ENCODE data around the gene PPP1R14B.

- TF ChIP-seq, protein P1, sequence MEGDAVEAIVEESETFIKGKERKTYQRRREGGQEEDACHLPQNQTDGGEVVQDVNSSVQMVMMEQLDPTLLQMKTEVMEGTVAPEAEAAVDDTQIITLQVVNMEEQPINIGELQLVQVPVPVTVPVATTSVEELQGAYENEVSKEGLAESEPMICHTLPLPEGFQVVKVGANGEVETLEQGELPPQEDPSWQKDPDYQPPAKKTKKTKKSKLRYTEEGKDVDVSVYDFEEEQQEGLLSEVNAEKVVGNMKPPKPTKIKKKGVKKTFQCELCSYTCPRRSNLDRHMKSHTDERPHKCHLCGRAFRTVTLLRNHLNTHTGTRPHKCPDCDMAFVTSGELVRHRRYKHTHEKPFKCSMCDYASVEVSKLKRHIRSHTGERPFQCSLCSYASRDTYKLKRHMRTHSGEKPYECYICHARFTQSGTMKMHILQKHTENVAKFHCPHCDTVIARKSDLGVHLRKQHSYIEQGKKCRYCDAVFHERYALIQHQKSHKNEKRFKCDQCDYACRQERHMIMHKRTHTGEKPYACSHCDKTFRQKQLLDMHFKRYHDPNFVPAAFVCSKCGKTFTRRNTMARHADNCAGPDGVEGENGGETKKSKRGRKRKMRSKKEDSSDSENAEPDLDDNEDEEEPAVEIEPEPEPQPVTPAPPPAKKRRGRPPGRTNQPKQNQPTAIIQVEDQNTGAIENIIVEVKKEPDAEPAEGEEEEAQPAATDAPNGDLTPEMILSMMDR (conservative IDR thresholded peaks at IDR 0.05) = no peak
- TF ChIP-seq ZFX (IDR thresholded peaks at IDR 0.05) = no peak
These were observed 7.6 kb upstream of the PPP1R14B start for GRCh38 chr11:64254326-64254725.

Measured in C4-2B (cell line).